Measurements from ENCODE around the gene IL25.

DNA sequence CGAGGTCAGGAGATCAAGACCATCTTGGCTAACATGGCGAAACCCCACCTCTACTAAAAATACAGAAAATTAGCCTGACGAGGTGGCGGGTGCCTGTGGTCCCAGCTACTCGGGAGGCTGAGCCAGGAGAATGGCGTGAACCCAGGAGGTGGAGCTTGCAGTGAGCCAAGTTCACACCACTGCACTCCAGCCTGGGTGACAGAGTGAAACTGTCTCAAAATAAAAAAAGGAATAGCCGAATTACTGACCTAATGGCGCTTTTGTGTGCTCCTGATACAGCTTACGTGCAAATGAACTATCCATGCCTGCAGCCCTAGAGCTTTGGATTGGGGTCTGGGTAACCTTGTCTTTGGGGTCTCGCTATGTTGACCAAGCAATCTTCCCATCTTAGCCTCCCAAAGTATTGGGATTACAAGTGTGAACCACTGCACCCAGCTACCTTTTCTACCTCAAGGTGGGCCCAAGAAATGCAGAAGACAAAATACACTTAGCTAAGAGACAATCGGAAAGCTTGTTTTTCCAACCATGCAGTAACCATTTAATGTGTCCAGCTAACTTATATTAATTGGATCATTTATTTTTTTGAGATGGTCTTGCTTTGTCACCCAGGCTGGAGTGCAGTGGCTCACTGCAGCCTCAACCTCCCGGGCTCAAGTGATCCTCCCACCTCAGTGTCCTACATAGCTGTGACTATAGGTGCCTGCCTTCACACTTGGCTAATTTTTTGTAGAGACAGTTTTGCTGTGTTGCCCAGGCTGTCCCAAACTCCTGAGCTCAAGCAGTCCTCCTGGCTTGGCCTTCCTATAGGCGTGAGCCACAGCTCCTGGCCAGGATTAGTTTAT, 45.9 kb upstream of the IL25 start:
- TF ChIP-seq POLR2A (IDR thresholded peaks at IDR 0.05), result no peak
- TF ChIP-seq, protein P1, sequence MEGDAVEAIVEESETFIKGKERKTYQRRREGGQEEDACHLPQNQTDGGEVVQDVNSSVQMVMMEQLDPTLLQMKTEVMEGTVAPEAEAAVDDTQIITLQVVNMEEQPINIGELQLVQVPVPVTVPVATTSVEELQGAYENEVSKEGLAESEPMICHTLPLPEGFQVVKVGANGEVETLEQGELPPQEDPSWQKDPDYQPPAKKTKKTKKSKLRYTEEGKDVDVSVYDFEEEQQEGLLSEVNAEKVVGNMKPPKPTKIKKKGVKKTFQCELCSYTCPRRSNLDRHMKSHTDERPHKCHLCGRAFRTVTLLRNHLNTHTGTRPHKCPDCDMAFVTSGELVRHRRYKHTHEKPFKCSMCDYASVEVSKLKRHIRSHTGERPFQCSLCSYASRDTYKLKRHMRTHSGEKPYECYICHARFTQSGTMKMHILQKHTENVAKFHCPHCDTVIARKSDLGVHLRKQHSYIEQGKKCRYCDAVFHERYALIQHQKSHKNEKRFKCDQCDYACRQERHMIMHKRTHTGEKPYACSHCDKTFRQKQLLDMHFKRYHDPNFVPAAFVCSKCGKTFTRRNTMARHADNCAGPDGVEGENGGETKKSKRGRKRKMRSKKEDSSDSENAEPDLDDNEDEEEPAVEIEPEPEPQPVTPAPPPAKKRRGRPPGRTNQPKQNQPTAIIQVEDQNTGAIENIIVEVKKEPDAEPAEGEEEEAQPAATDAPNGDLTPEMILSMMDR (IDR thresholded peaks at IDR 0.05), result no peak

Data from Peyer's patch (tissue), 4 donors.